GM21360 (cell line): ENCODE data around the gene CCDC92.
"Not testable (repeated sequence)": the region's sequence is repeated elsewhere in the genome, so short reads cannot be mapped to it uniquely, and the experiment has no call there.

Experiments
- ATAC-seq: cut with Tn5 transposase; IDR thresholded peaks from one replicate; pipeline ENCODE4 v1.9.1; 2021; ENCODE audit warnings: mild to moderate bottlenecking, moderate library complexity; ENCODE audit not compliant: unreplicated experiment

Gene CCDC92

GRCh38 chr12:123950476-123951349 lies 21.9 kb downstream of the CCDC92 start:
- ATAC-seq = no peak

DNA sequence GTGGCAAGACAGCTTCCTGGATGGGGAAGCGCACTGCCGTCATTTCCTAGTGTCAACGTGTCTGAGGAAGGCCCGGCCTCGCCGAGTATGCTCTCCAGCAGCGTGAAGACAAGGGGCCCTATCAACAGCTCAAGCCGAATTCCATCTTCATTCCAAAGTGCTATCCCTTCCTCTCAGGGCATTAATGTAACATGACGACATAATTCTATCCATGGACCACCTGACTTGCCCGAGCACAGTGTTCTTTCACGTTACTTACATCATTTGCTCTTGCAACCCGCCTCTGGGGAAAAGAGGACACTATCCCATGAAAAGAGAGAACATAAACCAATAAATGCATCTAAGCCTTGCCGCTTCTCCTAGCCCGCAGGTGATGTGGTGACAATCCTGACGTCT lies 22.9 kb downstream of the CCDC92 start:
- no peak for ATAC-seq

GRCh38 chr12:123948796-123949769 lies 23.5 kb downstream of the CCDC92 start:
- ATAC-seq = no peak

- ATAC-seq = no peak
These were observed 24.2 kb downstream of the CCDC92 start for GRCh38 chr12:123948401-123948795.

DNA sequence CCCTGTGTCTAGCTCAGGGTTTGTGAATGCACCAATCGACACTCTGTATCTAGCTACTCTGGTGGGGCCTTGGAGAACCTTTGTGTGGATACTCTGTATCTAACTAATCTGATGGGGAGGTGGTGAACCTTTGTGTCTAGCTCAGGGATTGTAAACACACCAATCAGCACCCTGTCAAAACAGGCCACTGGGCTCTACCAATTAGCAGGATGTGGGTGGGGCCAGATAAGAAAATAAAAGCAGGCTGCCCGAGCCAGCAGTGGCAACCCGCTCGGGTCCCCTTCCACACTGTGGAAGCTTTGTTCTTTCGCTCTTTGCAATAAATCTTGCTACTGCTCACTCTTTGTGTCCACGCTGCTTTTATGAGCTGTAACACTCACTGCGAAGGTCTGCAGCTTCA lies 25.1 kb downstream of the CCDC92 start:
- not testable (repeated sequence) for ATAC-seq

DNA sequence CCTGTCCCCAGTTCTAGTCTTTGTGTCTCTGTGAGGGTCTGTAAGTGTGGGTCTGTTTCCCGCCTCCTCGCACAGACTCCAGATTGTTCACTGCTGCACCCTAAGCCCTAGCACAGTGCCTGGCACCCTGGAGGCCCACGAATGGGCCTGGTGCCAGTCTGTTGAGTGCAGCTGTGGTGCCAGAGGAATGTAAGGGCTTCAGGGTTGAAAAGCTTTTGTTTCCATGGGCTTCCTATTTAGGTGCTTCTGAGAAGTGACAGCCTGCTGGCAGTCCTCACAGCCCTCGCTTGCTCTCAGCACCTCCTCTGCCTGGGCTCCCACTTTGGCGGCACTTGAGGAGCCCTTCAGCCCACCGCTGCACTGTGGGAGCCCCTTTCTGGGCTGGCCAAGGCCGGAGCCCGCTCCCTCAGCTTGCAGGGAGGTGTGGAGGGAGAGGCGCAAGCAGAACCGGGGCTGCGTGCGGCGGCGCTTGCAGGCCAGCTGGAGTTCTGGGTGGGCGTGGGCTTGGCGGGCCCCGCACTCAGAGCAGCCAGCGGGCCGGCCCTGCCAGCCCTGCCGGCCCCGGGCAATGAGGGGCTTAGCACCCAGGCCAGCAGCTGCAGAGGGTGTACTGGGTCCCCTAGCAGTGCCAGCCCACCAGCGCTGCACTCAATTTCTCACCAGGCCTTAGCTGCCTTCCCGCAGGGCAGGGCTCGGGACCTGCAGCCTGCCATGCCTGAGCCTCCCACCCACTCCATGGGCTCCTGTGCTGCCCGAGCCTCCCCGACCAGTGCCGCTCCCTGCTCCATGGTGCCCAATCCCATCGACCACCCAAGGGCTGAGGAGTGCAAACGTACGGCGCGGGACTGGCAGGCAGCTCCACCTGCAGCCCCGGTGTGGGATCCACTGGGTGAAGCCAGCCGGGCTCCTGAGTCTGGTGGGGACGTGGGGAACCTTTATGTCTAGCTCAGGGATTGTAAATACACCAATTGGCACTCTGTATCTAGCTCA lies 25.8 kb downstream of the CCDC92 start:
- ATAC-seq = not testable (repeated sequence)

DNA sequence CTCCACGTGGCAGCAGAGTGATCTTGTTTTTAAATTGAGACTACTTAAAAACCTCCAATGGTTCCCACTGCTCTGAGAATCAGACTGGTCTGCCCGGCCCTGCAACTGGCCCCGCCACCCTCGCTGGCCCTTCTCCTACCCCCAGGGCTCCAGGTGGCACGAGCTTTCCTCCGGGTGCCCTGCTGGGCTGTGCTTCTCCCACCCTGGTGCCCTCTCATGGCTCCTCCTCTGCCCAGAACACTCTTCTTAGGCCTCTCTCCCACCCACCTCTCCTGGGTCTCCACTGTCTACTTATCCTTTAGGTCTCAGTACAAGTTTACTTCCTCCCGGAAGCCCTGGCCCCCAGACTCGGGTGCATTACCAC lies 26.5 kb downstream of the CCDC92 start:
- ATAC-seq = no peak

GRCh38 chr12:123945287-123946151 lies 27.1 kb downstream of the CCDC92 start:
- ATAC-seq = no peak

DNA sequence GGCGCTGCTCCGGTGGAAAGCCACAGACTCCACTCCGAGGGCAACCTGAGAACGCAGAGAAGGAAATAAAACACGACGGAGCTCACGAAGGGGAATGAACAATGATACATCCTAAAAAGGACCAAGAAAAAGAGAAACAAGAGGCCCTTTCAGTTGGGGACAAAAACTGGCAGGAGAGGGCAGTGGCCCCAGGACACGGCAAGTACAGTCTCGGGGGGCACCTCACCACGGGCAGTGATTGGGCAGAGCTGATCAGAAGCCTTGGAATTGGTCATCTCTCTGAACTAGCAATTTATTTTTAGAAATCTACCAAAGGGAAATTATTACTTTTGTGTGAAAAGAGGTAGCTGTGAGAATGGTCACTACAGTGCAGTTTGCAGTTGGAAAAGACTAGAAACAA lies 27.9 kb downstream of the CCDC92 start:
- ATAC-seq = no peak

DNA sequence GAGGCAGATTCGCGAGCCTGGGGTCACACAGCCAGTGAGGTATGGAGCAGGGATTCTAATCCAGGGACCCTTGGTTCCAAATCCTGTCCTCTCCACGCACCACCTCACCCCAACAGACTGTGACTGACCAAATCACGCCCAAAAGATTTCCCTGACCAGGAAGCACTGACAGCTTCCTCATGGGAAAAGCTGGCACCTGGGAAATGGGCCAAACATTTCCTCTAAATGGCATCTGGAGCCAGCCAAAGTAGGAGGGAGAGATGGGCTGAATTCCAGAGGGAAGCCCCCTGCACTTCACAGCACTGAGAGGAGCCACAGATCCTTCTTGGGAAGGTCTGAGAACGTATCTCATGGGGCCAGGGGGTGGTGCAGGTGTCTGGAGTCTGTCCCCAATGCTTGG lies 28.8 kb downstream of the CCDC92 start:
- no peak for ATAC-seq

- ATAC-seq = no peak
These were observed 29.6 kb downstream of the CCDC92 start for GRCh38 chr12:123942911-123943648.

- no peak for ATAC-seq
These were observed 30.4 kb downstream of the CCDC92 start for GRCh38 chr12:123942238-123942653.

DNA sequence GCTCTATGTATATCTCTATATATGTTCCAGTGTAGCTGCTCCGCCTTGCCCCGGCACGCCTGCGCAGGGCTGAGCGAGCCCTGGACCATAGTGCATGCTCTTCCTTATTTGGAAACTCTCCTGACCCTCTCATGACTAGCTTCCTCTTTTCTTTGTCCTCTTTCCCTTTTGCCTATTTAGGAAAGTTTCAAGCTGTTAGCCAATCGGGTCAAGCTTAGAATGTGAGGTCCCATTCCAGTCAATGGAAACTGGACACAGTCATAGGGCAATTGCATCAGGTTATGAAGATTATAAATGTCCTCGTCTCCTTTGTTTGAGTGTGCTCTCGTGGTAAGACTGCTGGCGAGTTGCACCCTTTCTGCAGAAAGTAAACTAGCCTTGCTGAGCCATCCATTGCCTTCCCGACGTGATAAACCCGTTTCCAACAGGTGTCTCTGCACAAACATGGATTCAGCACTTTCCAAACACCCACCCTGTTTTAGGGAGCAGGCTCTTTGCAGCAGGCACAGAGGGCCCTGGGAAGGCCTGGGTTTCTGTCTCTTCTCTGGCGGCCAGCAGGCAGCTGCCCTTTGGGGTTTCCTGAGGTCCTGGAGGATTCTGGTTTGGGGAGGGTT lies 30.9 kb downstream of the CCDC92 start:
- no peak for ATAC-seq

GRCh38 chr12:123941000-123941399 lies 31.6 kb downstream of the CCDC92 start:
- no peak for ATAC-seq

- no peak for ATAC-seq
These were observed 32.0 kb downstream of the CCDC92 start for GRCh38 chr12:123940627-123940966.

- no peak for ATAC-seq
These were observed 32.7 kb downstream of the CCDC92 start for GRCh38 chr12:123939716-123940626.

GRCh38 chr12:123938679-123939480 lies 33.8 kb downstream of the CCDC92 start:
- no peak for ATAC-seq
